ENCODE data around the gene TMEM255B. TPM values are rescaled to one million over a fixed set of nuclear protein-coding genes. Genes with fewer than 3 reads are reported as not detected.
A peak's percentile ranks its signal among the peaks of the same experiment; 100 is the strongest.

The TMEM255B gene
- total RNA-seq, 1 experiment from 2014 or later, result 4.7 TPM

- TF ChIP-seq ZBTB43 (CRISPR knock-in tag; IDR thresholded peaks at IDR 0.05) (no peak), OVOL2 (CRISPR knock-in tag; IDR thresholded peaks at IDR 0.05; ENCODE audit: borderline replicate concordance) (no peak), AR (CRISPR knock-in tag; IDR thresholded peaks at IDR 0.05) (no peak), IRF2 (CRISPR knock-in tag; IDR thresholded peaks at IDR 0.05; ENCODE audit: borderline replicate concordance, low read depth) (no peak), ATF3 (CRISPR knock-in tag; conservative IDR thresholded peaks at IDR 0.05) (no peak)
These were observed 93.0 kb downstream of the TMEM255B start (continued) for GRCh38 chr13:113851826-113852535.

- no peaks in the 10 kb centered on the region for H3K27me3 Mint-ChIP-seq (ENCODE audit: low read depth)
- ChIA-PET CTCF (interaction anchor here (0.9 to 1.0 kb wide), 3 partner anchors 9 to 111 kb away, joined by 3 read pairs; no protein-coding TSS in a partner anchor), POLR2A (no interaction called here)
- DNase-seq (ENCODE audit: low spot score) (no peak), ATAC-seq (no peak)
- peak overlapping the region; percentile 82; the same call in 1 of the 2 replicates for H3K27ac Mint-ChIP-seq
- no peak overlapping the region for H3K4me3 Mint-ChIP-seq
- no peaks in the 10 kb centered on the region for H3K36me3 Mint-ChIP-seq
- no peaks in the 10 kb centered on the region for H3K9me3 Mint-ChIP-seq
- peaks cover 24% of the 10 kb centered on the region for H3K4me1 Mint-ChIP-seq
- TF ChIP-seq PRRX2 (CRISPR knock-in tag; IDR thresholded peaks at IDR 0.05) (no peak), CDX4 (CRISPR knock-in tag; IDR thresholded peaks at IDR 0.05; ENCODE audit: borderline replicate concordance) (no peak), AR (CRISPR knock-in tag; IDR thresholded peaks at IDR 0.05) (no peak), FOXP4 (CRISPR knock-in tag; IDR thresholded peaks at IDR 0.05) (no peak), OVOL2 (CRISPR knock-in tag; IDR thresholded peaks at IDR 0.05; ENCODE audit: borderline replicate concordance) (no peak), TP53 (CRISPR knock-in tag; IDR thresholded peaks at IDR 0.05) (no peak), IRF2 (CRISPR knock-in tag; IDR thresholded peaks at IDR 0.05; ENCODE audit: borderline replicate concordance, low read depth) (no peak), PREB (CRISPR knock-in tag; IDR thresholded peaks at IDR 0.05; ENCODE audit: borderline replicate concordance) (no peak), CREM (CRISPR knock-in tag; IDR thresholded peaks at IDR 0.05) (no peak), PRDM15 (CRISPR knock-in tag; IDR thresholded peaks at IDR 0.05) (no peak), ZNF121 (CRISPR knock-in tag; IDR thresholded peaks at IDR 0.05) (no peak), JUN (CRISPR knock-in tag; IDR thresholded peaks at IDR 0.05) (no peak)
These were observed 93.8 kb downstream of the TMEM255B start for GRCh38 chr13:113852536-113853517.
